HepG2 (cell line): ENCODE data around the gene CDK10. TPM values are rescaled to one million over a fixed set of nuclear protein-coding genes. Genes with fewer than 3 reads are reported as not detected.
A peak's percentile ranks its signal among the peaks of the same experiment; 100 is the strongest.

Experiments
- ATAC-seq: fragments of 200-7000 bp; cut with Tn5 transposase; 3 replicates; pipeline ENCODE4 v1.9.1; 2020; ENCODE audit warnings: mild to moderate bottlenecking, moderate library complexity
- BruUV-seq: library from RNA; stranded (reverse); fragments of 400-500 nt; replicated peaks from 2 replicates; lab custom pipeline; 2021; lab: Mats Ljungman, UMichigan
- CTCF ChIA-PET: fragments of 300-600 bp; formaldehyde crosslinking; extraction: SDS; loops from one replicate; lab custom pipeline; 2021; ENCODE audit warnings: low total read pairs, inconsistent platforms, low intra/inter-chr PET ratio; lab: Yijun Ruan, JAX
- POLR2A ChIA-PET: fragments of 350-600 bp; sonication (Branson Sonifier 250); formaldehyde crosslinking; loops from one replicate; lab custom pipeline; 2020; ENCODE audit warnings: antibody characterized with exemption, inconsistent platforms; lab: Yijun Ruan, JAX
- DNase-seq: peaks from one replicate; pipeline ENCODE4 v3.0.0-alpha.2; 2015; ENCODE audit warnings: low spot score
- FAIRE-seq: peaks from 3 replicates; lab custom pipeline; 2011; peaks lifted over from hg19 to GRCh38; lab: Jason Lieb, UNC
- H2AFZ ChIP-seq: one replicate; pipeline ENCODE4 v1.6.1; 2011; ENCODE audit warnings: low read length, inconsistent platforms
- H3K27ac ChIP-seq: fragments of 300-600 bp; 3 replicates; pipeline ENCODE4 v1.8.0; 2011; ENCODE audit warnings: mixed run types, mild to moderate bottlenecking, mixed read lengths, low read length, inconsistent platforms; ENCODE audit not compliant: insufficient read depth; ENCODE audit errors: extremely low read length
- H3K27me3 ChIP-seq, 2 experiments: fragments of 200-600 bp in 1 of 2; 2 replicates in 1 of 2; 3 replicates in 1 of 2; pipeline versions ENCODE4 v1.6.0 to v1.8.0; 2011; ENCODE audit warnings: low read length in 2 of 2, mild to moderate bottlenecking in 2 of 2, moderate library complexity in 2 of 2, inconsistent platforms in 1 of 2; ENCODE audit not compliant: insufficient read depth in 2 of 2, control insufficient read depth in 1 of 2
- H3K36me3 ChIP-seq, 2 experiments: fragments of 200-600 bp in 1 of 2; replicated peaks in 1 of 2; 2 replicates in 1 of 2; 3 replicates in 1 of 2; pipeline versions ENCODE4 v1.5.1 to v1.8.0; 2011; ENCODE audit warnings: low read length in 2 of 2, inconsistent platforms in 1 of 2; ENCODE audit not compliant: insufficient read depth in 2 of 2, control insufficient read depth in 1 of 2
- H3K4me1 ChIP-seq: 2 replicates; pipeline ENCODE4 v1.5.1; 2012; ENCODE audit warnings: low read length, inconsistent platforms; ENCODE audit not compliant: insufficient read depth
- H3K4me2 ChIP-seq: 2 replicates; pipeline ENCODE4 v1.6.0; 2011; ENCODE audit warnings: low read depth, low read length, inconsistent platforms
- H3K4me3 ChIP-seq, 3 experiments: fragments of 200-600 bp in 1 of 3; sonication (generic), shearing (Covaris generic) in 1 of 3; replicated peaks in 1 of 3; 2 replicates each; pipeline ENCODE4 v1.5.1; 2011 to 2016; ENCODE audit warnings: low read length in 3 of 3, inconsistent platforms in 2 of 3, low read depth in 2 of 3, mild to moderate bottlenecking in 2 of 3, control low read depth in 1 of 3, mixed read lengths in 1 of 3; ENCODE audit not compliant: insufficient read depth in 1 of 3
- H3K79me2 ChIP-seq: one replicate; pipeline ENCODE4 v1.6.1; 2011; ENCODE audit warnings: low read length, inconsistent platforms; ENCODE audit not compliant: insufficient read depth
- H3K9ac ChIP-seq: 2 replicates; pipeline ENCODE4 v1.6.0; 2011; ENCODE audit warnings: mild to moderate bottlenecking, low read depth, low read length, inconsistent platforms; ENCODE audit not compliant: insufficient read depth
- H3K9me3 ChIP-seq: 2 replicates; pipeline ENCODE4 v1.5.1; 2012; ENCODE audit warnings: mild to moderate bottlenecking, low read length
- H4K20me1 ChIP-seq: 2 replicates; pipeline ENCODE4 v1.6.0; 2011; ENCODE audit warnings: inconsistent platforms, mild to moderate bottlenecking, low read length, moderate library complexity; ENCODE audit not compliant: insufficient read depth
- AGO2 ChIP-seq: fragments of 200-400 bp; formaldehyde crosslinking; optimal IDR thresholded peaks from 2 replicates; pipeline ENCODE3; 2017; ENCODE audit warnings: mild to moderate bottlenecking, low read depth, low read length, moderate library complexity
- CENPX ChIP-seq: sonication (generic); formaldehyde crosslinking; IDR thresholded peaks from 2 replicates; pipeline ENCODE4 v1.9.0; 2021; ENCODE audit warnings: mild to moderate bottlenecking, missing genetic modification reagents, moderate library complexity
- IRX3 ChIP-seq: sonication (generic); formaldehyde crosslinking; IDR thresholded peaks from 2 replicates; pipeline ENCODE4 v1.8.1; 2023; ENCODE audit warnings: mild to moderate bottlenecking, low read depth, missing genetic modification reagents, borderline replicate concordance
- POLR2A ChIP-seq, 2 experiments: IDR thresholded peaks; 2 replicates each; pipeline ENCODE4 v1.6.1; 2011; ENCODE audit warnings: low read depth in 2 of 2, low read length in 2 of 2, mild to moderate bottlenecking in 1 of 2, moderate library complexity in 1 of 2; ENCODE audit not compliant: insufficient read depth in 1 of 2
- RBFOX2 ChIP-seq: fragments of 200-400 bp; formaldehyde crosslinking; IDR thresholded peaks from 2 replicates; pipeline ENCODE4 v1.6.1; 2017; ENCODE audit warnings: low read depth, mild to moderate bottlenecking, low read length
- UBTF ChIP-seq: sonication (generic); formaldehyde crosslinking; IDR thresholded peaks from 2 replicates; pipeline ENCODE4 v1.4.0; 2020; ENCODE audit warnings: mild to moderate bottlenecking, missing genetic modification reagents
- YY1 ChIP-seq: IDR thresholded peaks from 2 replicates; pipeline ENCODE4 v1.6.1; 2011; ENCODE audit warnings: low read length, low read depth, moderate library complexity, mild to moderate bottlenecking; ENCODE audit not compliant: insufficient read depth, insufficient replicate concordance
- ZC3H13 ChIP-seq: sonication (generic); formaldehyde crosslinking; IDR thresholded peaks from 2 replicates; pipeline ENCODE4 v1.8.1; 2023; ENCODE audit warnings: mild to moderate bottlenecking, missing genetic modification reagents, moderate library complexity
- ZNF343 ChIP-seq: sonication (generic); formaldehyde crosslinking; IDR thresholded peaks from 2 replicates; pipeline ENCODE4 v1.4.0; 2020; ENCODE audit warnings: mild to moderate bottlenecking, missing genetic modification reagents
- ZNF572 ChIP-seq: sonication (generic); formaldehyde crosslinking; IDR thresholded peaks from 2 replicates; pipeline ENCODE4 v1.5.1; 2020; ENCODE audit warnings: mild to moderate bottlenecking, missing genetic modification reagents
- ZNF614 ChIP-seq: IDR thresholded peaks from 2 replicates; pipeline ENCODE4 v1.6.1; 2018; ENCODE audit warnings: missing biosample characterization, missing genetic modification reagents, inconsistent platforms, borderline replicate concordance
- ZNF776 ChIP-seq: sonication (generic); formaldehyde crosslinking; IDR thresholded peaks from 2 replicates; pipeline ENCODE4 v1.4.0; 2020; ENCODE audit warnings: mild to moderate bottlenecking, missing genetic modification reagents
- WGBS: methylation state at CpG from one replicate; pipeline ENCODE4 v1.1.6; 2017; ENCODE audit warnings: low lambda C conversion rate; 5-methylcytosine and 5-hydroxymethylcytosine counted together
- in situ Hi-C: cut with HindIII; loops from 2 replicates; pipeline ENCODE4 v1.10.0; 2017; ENCODE audit warnings: low pct_unique_long_range_greater_than_20kb; ENCODE audit not compliant: extremely low pct_ligation_motif_present
- intact Hi-C: fragments of 100-400 bp; cut with micrococcal nuclease; formaldehyde crosslinking; loops from one replicate; pipeline ENCODE4 v1.10.0; 2022; ENCODE audit not compliant: unreplicated experiment
- polyA plus RNA-seq, 8 experiments: library from polyadenylated mRNA; depleted of rRNA in 3 of 8; stranded (reverse) in 7 of 8; unstranded in 1 of 8; fragments of >200 nt; fragmentation: Illumina TruSeq in 4 of 8; extraction: Trizol in 4 of 8; gene quantifications; 2 replicates each; pipeline versions ENCODE4 v1.2.1 to v1.2.3, GENCODE V29; 2011 to 2016; ENCODE audit warnings: low read depth in 4 of 8, missing spikeins in 1 of 8, mixed read lengths in 1 of 8; ENCODE audit not compliant: insufficient read depth in 1 of 8
- total RNA-seq, 5 experiments: library from RNA; depleted of rRNA; stranded (reverse); fragments of >200 nt; fragmentation: Illumina TruSeq; extraction: Trizol; gene quantifications; 2 replicates each; pipeline ENCODE4 v1.2.3, GENCODE V29; 2016; ENCODE audit warnings: low read depth in 1 of 5

CDK10 gene
- total and polyA plus RNA-seq, 2 of the 13 experiments (the other 11 are each of a cell fraction or from before 2014, with no cell fraction given) = 2.5 to 3.9 TPM

- TF ChIP-seq ZNF614 (CRISPR knock-in tag) = 0 out of 2 replicates have a peak, but pooled peaks have one; percentile 11
Measured at GRCh38 chr16:89722392-89723278, 36.1 kb downstream of the CDK10 start (continued).

GRCh38 chr16:89723279-89724250 is 37.1 kb downstream of the CDK10 start:
- no peak overlapping the region for H3K27ac ChIP-seq
- TF ChIP-seq YY1 (no peak), ZNF776 (CRISPR knock-in tag) (0 out of 2 replicates have a peak, but pooled peaks have one; percentile 14), IRX3 (CRISPR knock-in tag) (no peak), RBFOX2 (no peak), ZNF343 (CRISPR knock-in tag) (0 out of 2 replicates have a peak, but pooled peaks have one; percentile 54), UBTF (CRISPR knock-in tag) (0 out of 2 replicates have a peak, but pooled peaks have one; percentile 9), POLR2A (IDR thresholded peaks at IDR 0.05; ENCODE audit: insufficient read depth in 1 of 2, low read depth in 2 of 2, low read length in 2 of 2) (peak in 1 of 2 experiments; percentile 2; a peak in 1 of 4 replicates), ZNF572 (CRISPR knock-in tag) (peak; percentile 54; the same call in 1 of the 2 replicates), ZC3H13 (0 out of 2 replicates have a peak, but pooled peaks have one; percentile 6), AGO2 (peak; percentile 73), CENPX (CRISPR knock-in tag) (no peak)
- no peak for DNase-seq
- intact Hi-C loops (no loop called here), in situ Hi-C loops (no loop called here)
- FAIRE-seq = no peak
- H3K27me3 ChIP-seq = no peaks in the 10 kb centered on the region; a peak in 1 of 5 replicates
- no peak for ATAC-seq
- ChIA-PET POLR2A (no interaction called here), CTCF (no interaction called here)
- BruUV-seq = no TSS peak
- H3K36me3 ChIP-seq = peaks cover 17 to 34% of the 10 kb centered on the region in 2 experiments
- H3K79me2 ChIP-seq = peaks cover 18% of the 10 kb centered on the region
- peaks cover 28% of the 10 kb centered on the region for H3K4me1 ChIP-seq
- H4K20me1 ChIP-seq = peaks cover 6% of the 10 kb centered on the region; the same call in 1 of the 2 replicates
- H3K9me3 ChIP-seq = no peaks in the 10 kb centered on the region
- no peak overlapping the region for H3K4me3 ChIP-seq
- H3K4me2 ChIP-seq = no peak overlapping the region
- 96% methylated on average over 19 of the region's 30 CpGs for WGBS
- no peak overlapping the region for H3K9ac ChIP-seq
- no peak overlapping the region for H2AFZ ChIP-seq
